Smooth muscle cell (in vitro differentiated cells): ENCODE data around the gene SLC25A13. TPM values are rescaled to one million over a fixed set of nuclear protein-coding genes. Genes with fewer than 3 reads are reported as not detected.

Source experiments
- DNase-seq: peaks from one replicate; lab custom pipeline; 2025; ENCODE audit not compliant: unreplicated experiment; lab: John Stamatoyannopoulos, UW
- H2AFZ ChIP-seq: fragments of 200-600 bp; sonication (generic); 2 replicates; pipeline ENCODE4 v1.6.0; 2016; ENCODE audit warnings: antibody characterized with exemption, low read depth, mild to moderate bottlenecking
- H3F3A ChIP-seq: fragments of 200-600 bp; sonication (generic); 2 replicates; pipeline ENCODE4 v1.6.0; 2017; ENCODE audit warnings: antibody characterized with exemption, low read depth
- H3K27ac ChIP-seq: fragments of 200-600 bp; sonication (generic); 2 replicates; pipeline ENCODE4 v1.5.1; 2016; ENCODE audit warnings: low read depth, mild to moderate bottlenecking
- H3K27me3 ChIP-seq: fragments of 200-600 bp; sonication (generic); 2 replicates; pipeline ENCODE4 v1.6.1; 2016; ENCODE audit warnings: low read depth, mild to moderate bottlenecking
- H3K36me3 ChIP-seq: fragments of 200-600 bp; sonication (generic); 2 replicates; pipeline ENCODE4 v1.5.1; 2016; ENCODE audit warnings: low read depth
- H3K4me1 ChIP-seq: fragments of 200-600 bp; sonication (generic); 2 replicates; pipeline ENCODE4 v1.5.1; 2016; ENCODE audit warnings: low read depth
- H3K4me2 ChIP-seq: fragments of 200-600 bp; sonication (generic); 2 replicates; pipeline ENCODE4 v1.6.0; 2016; ENCODE audit warnings: mild to moderate bottlenecking
- H3K4me3 ChIP-seq: fragments of 200-600 bp; sonication (generic); 2 replicates; pipeline ENCODE4 v1.5.1; 2016; ENCODE audit warnings: mild to moderate bottlenecking
- H3K79me2 ChIP-seq: fragments of 200-600 bp; sonication (generic); 2 replicates; pipeline ENCODE4 v1.6.0; 2016; ENCODE audit warnings: low read depth, mild to moderate bottlenecking
- H3K9ac ChIP-seq: fragments of 200-600 bp; sonication (generic); 2 replicates; pipeline ENCODE4 v1.6.0; 2016; ENCODE audit warnings: low read depth
- H3K9me3 ChIP-seq: fragments of 200-600 bp; sonication (generic); replicated peaks from 2 replicates; pipeline ENCODE4 v1.5.1; 2016; ENCODE audit warnings: low read depth
- H4K20me1 ChIP-seq: fragments of 200-600 bp; sonication (generic); 2 replicates; pipeline ENCODE4 v1.6.0; 2016; ENCODE audit warnings: low read depth
- WGBS: methylation state at CpG from one replicate; pipeline ENCODE4 v1.1.7; 2016; ENCODE audit warnings: low lambda C conversion rate; 5-methylcytosine and 5-hydroxymethylcytosine counted together
- polyA plus RNA-seq: library from polyadenylated mRNA; unstranded; fragments of >200 nt; fragmentation: Nextera tagmentation; extraction: Ambion mirVana; gene quantifications from 2 replicates; pipeline ENCODE4 v1.2.1, GENCODE V29; 2016
- total RNA-seq: library from RNA; depleted of rRNA; stranded (reverse); fragments of >200 nt; gene quantifications from 2 replicates; pipeline ENCODE4 v1.2.3, GENCODE V29; 2014
- TF ChIP-seq, protein P1 (sequence below): fragments of 200-600 bp; sonication (generic); IDR thresholded peaks from 2 replicates; pipeline ENCODE4 v1.5.1; 2017; ENCODE audit warnings: borderline replicate concordance, mild to moderate bottlenecking, antibody characterized with exemption; ENCODE audit not compliant: insufficient read depth, poor library complexity, severe bottlenecking

Gene SLC25A13
- total and polyA plus RNA-seq, 2 experiments from 2014 or later = 28.0 to 48.2 TPM

GRCh38 chr7:96233084-96233483 lies 88.8 kb downstream of the SLC25A13 start:
- WGBS = 96% methylated on average over 3 of the region's 3 CpGs
- DNase-seq = no peak
- TF ChIP-seq, protein P1, sequence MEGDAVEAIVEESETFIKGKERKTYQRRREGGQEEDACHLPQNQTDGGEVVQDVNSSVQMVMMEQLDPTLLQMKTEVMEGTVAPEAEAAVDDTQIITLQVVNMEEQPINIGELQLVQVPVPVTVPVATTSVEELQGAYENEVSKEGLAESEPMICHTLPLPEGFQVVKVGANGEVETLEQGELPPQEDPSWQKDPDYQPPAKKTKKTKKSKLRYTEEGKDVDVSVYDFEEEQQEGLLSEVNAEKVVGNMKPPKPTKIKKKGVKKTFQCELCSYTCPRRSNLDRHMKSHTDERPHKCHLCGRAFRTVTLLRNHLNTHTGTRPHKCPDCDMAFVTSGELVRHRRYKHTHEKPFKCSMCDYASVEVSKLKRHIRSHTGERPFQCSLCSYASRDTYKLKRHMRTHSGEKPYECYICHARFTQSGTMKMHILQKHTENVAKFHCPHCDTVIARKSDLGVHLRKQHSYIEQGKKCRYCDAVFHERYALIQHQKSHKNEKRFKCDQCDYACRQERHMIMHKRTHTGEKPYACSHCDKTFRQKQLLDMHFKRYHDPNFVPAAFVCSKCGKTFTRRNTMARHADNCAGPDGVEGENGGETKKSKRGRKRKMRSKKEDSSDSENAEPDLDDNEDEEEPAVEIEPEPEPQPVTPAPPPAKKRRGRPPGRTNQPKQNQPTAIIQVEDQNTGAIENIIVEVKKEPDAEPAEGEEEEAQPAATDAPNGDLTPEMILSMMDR = no peak
- no peaks in the 10 kb centered on the region for H3K36me3 ChIP-seq
- no peak overlapping the region for H3K4me3 ChIP-seq
- H3K9me3 ChIP-seq = no peaks in the 10 kb centered on the region
- no peak overlapping the region for H3K9ac ChIP-seq
- H3K4me2 ChIP-seq = no peak overlapping the region
- H3K27ac ChIP-seq = no peak overlapping the region
- H4K20me1 ChIP-seq = no peaks in the 10 kb centered on the region
- H2AFZ ChIP-seq = no peak overlapping the region
- H3K4me1 ChIP-seq = no peaks in the 10 kb centered on the region
- no peaks in the 10 kb centered on the region for H3F3A ChIP-seq
- no peaks in the 10 kb centered on the region for H3K27me3 ChIP-seq
- H3K79me2 ChIP-seq = peaks cover 12% of the 10 kb centered on the region

DNA sequence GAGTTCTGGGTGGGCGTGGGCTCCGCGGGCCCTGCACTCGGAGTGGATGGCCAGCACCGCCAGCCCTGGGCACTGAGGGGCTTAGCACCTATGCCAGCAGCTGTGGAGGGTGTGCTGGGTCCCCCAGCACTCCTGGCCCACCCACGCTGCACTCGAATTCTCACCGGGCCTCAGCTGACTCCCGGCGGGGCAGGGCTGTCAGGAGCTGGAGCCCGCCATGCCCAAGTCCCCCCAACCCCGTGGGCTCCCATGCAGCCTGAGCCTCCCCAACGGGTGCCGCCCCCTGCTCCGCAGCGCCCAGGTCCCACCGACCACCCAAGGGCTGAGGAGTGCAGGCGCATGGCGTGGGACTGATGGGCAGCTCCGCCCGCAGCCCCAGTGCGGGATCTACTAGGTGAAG lies 93.1 kb downstream of the SLC25A13 start:
- no peaks in the 10 kb centered on the region for H3K9me3 ChIP-seq
- TF ChIP-seq, protein P1 = no peak
- no peak overlapping the region for H3K9ac ChIP-seq
- no peak overlapping the region for H2AFZ ChIP-seq
- no peaks in the 10 kb centered on the region for H3K27me3 ChIP-seq
- H3K27ac ChIP-seq = no peak overlapping the region
- WGBS = 98% methylated on average over 22 of the region's 22 CpGs
- no peaks in the 10 kb centered on the region for H3K4me1 ChIP-seq
- no peaks in the 10 kb centered on the region for H4K20me1 ChIP-seq
- peaks cover 12% of the 10 kb centered on the region for H3K79me2 ChIP-seq
- no peak overlapping the region for H3K4me3 ChIP-seq
- H3K36me3 ChIP-seq = no peaks in the 10 kb centered on the region
- DNase-seq = no peak
- H3K4me2 ChIP-seq = no peak overlapping the region
- no peaks in the 10 kb centered on the region for H3F3A ChIP-seq

- no peak for DNase-seq
- TF ChIP-seq, protein P1 = no peak
- no peak overlapping the region for H3K4me2 ChIP-seq
- H3K4me3 ChIP-seq = no peak overlapping the region
- H3K9ac ChIP-seq = no peak overlapping the region
- no peaks in the 10 kb centered on the region for H3K27me3 ChIP-seq
- no peaks in the 10 kb centered on the region for H3K9me3 ChIP-seq
- no peaks in the 10 kb centered on the region for H3F3A ChIP-seq
- no peaks in the 10 kb centered on the region for H3K4me1 ChIP-seq
- WGBS = 93% methylated on average over 5 of the region's 5 CpGs
- peaks cover 5% of the 10 kb centered on the region for H3K79me2 ChIP-seq
- no peak overlapping the region for H3K27ac ChIP-seq
- no peaks in the 10 kb centered on the region for H4K20me1 ChIP-seq
- H2AFZ ChIP-seq = no peak overlapping the region
- H3K36me3 ChIP-seq = no peaks in the 10 kb centered on the region
Observed at GRCh38 chr7:96225251-96225650, 96.6 kb downstream of the SLC25A13 start.

DNA sequence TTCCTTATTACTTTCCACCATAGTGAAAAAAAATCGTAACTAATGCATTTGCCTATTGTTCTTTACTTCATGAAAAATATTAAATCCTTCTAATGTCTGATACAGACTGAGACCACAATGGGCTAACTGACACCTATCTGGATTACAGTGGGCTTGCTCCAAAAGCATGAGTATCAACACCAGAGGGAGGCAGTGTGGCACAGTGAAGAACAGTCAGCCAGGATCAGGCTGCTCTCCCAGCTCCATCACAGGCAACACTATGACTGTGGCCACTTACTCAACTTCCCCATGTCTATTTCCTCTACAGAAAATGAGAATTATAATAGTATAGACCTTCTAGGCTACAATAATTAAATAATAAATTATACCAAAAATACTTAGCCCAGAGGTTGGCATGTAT lies 97.2 kb downstream of the SLC25A13 start:
- Histone ChIP-seq H3K27ac (no peak overlapping the region), H2AFZ (no peak overlapping the region), H3K9ac (no peak overlapping the region), H3K27me3 (no peaks in the 10 kb centered on the region), H3F3A (peaks cover 2% of the 10 kb centered on the region), H3K79me2 (peaks cover 5% of the 10 kb centered on the region), H3K9me3 (no peaks in the 10 kb centered on the region), H3K4me1 (peaks cover 5% of the 10 kb centered on the region), H3K36me3 (no peaks in the 10 kb centered on the region), H4K20me1 (no peaks in the 10 kb centered on the region), H3K4me2 (no peak overlapping the region), H3K4me3 (no peak overlapping the region)
- TF ChIP-seq, protein P1 = no peak
- WGBS = 88% methylated on average over 1 of the region's 1 CpG
- DNase-seq = no peak
